ENCODE results near the gene BPIFB2. TPM values are rescaled to one million over a fixed set of nuclear protein-coding genes. Genes with fewer than 3 reads are reported as not detected.

BPIFB2 gene
- total and polyA plus RNA-seq, 2 donors from 2014 or later = not detected

GRCh38 chr20:33062105-33062824 lies 54.8 kb downstream of the BPIFB2 start:
- no peaks in the 10 kb centered on the region for H3K27me3 ChIP-seq (ENCODE audit: control insufficient read depth, insufficient read depth, low read length)
- no peak overlapping the region for H3K9ac ChIP-seq (ENCODE audit: low read length in 3 of 3)
- no peaks in the 10 kb centered on the region for H3K9me3 ChIP-seq (ENCODE audit: control insufficient read depth in 2 of 3, insufficient read depth in 1 of 3, low read length in 3 of 3)
- no peak for DNase-seq
- H3K4me1 ChIP-seq (ENCODE audit: control insufficient read depth in 2 of 3, insufficient read depth in 2 of 3, low read depth in 1 of 3, low read length in 3 of 3) = no peaks in the 10 kb centered on the region
- H3K27ac ChIP-seq (ENCODE audit: low read depth in 2 of 2, low read length in 2 of 2) = no peak overlapping the region
- intact Hi-C loops (cut with DNase I) = no loop called here
- no peak for FAIRE-seq
- TF ChIP-seq, protein P1, sequence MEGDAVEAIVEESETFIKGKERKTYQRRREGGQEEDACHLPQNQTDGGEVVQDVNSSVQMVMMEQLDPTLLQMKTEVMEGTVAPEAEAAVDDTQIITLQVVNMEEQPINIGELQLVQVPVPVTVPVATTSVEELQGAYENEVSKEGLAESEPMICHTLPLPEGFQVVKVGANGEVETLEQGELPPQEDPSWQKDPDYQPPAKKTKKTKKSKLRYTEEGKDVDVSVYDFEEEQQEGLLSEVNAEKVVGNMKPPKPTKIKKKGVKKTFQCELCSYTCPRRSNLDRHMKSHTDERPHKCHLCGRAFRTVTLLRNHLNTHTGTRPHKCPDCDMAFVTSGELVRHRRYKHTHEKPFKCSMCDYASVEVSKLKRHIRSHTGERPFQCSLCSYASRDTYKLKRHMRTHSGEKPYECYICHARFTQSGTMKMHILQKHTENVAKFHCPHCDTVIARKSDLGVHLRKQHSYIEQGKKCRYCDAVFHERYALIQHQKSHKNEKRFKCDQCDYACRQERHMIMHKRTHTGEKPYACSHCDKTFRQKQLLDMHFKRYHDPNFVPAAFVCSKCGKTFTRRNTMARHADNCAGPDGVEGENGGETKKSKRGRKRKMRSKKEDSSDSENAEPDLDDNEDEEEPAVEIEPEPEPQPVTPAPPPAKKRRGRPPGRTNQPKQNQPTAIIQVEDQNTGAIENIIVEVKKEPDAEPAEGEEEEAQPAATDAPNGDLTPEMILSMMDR (IDR thresholded peaks at IDR 0.05; ENCODE audit: borderline replicate concordance, extremely low read depth, insufficient read depth) = no peak
- H3K36me3 ChIP-seq (ENCODE audit: control insufficient read depth in 2 of 3, insufficient read depth in 3 of 3, low read length in 3 of 3) = no peaks in the 10 kb centered on the region
- H3K4me3 ChIP-seq (ENCODE audit: low read length in 3 of 3) = no peak overlapping the region

- Histone ChIP-seq H3K27ac (ENCODE audit: low read depth in 2 of 2, low read length in 2 of 2) (no peak overlapping the region), H3K4me1 (ENCODE audit: control insufficient read depth in 2 of 3, insufficient read depth in 2 of 3, low read depth in 1 of 3, low read length in 3 of 3) (no peaks in the 10 kb centered on the region), H3K4me3 (ENCODE audit: low read length in 3 of 3) (no peak overlapping the region), H3K9ac (ENCODE audit: low read length in 3 of 3) (no peak overlapping the region), H3K36me3 (ENCODE audit: control insufficient read depth in 2 of 3, insufficient read depth in 3 of 3, low read length in 3 of 3) (no peaks in the 10 kb centered on the region), H3K27me3 (ENCODE audit: control insufficient read depth, insufficient read depth, low read length) (no peaks in the 10 kb centered on the region), H3K9me3 (ENCODE audit: control insufficient read depth in 2 of 3, insufficient read depth in 1 of 3, low read length in 3 of 3) (no peaks in the 10 kb centered on the region)
- FAIRE-seq (no peak), DNase-seq (no peak)
- TF ChIP-seq, protein P1 (IDR thresholded peaks at IDR 0.05; ENCODE audit: borderline replicate concordance, extremely low read depth, insufficient read depth) = no peak
- intact Hi-C loops (cut with DNase I) = no loop called here
Observed at GRCh38 chr20:33062825-33063149, 55.3 kb downstream of the BPIFB2 start.

DNA sequence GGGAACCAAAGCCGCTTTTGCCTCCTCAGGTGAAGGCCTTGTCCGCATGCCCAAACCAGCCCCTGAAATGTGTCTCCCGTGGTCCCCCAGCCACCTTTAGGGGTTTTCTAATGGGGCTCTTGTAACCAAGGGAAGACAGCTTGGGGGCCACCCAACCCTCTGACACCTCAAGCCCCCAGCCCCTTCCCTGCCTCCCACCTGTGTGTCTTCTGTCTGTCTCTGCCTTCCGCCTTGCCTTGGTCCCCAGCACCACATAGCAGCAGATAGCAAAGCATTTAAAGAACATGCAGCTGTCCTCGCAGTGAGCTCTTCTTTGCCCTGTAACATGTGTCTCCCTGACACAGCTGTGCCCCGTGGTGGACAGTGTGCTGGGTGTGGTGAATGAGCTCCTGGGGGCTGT lies 55.8 kb downstream of the BPIFB2 start:
- FAIRE-seq (no peak), DNase-seq (no peak)
- H3K36me3 ChIP-seq (ENCODE audit: control insufficient read depth in 2 of 3, insufficient read depth in 3 of 3, low read length in 3 of 3) = no peaks in the 10 kb centered on the region
- no peaks in the 10 kb centered on the region for H3K9me3 ChIP-seq (ENCODE audit: control insufficient read depth in 2 of 3, insufficient read depth in 1 of 3, low read length in 3 of 3)
- no peak overlapping the region for H3K4me3 ChIP-seq (ENCODE audit: low read length in 3 of 3)
- no peaks in the 10 kb centered on the region for H3K4me1 ChIP-seq (ENCODE audit: control insufficient read depth in 2 of 3, insufficient read depth in 2 of 3, low read depth in 1 of 3, low read length in 3 of 3)
- TF ChIP-seq, protein P1 (IDR thresholded peaks at IDR 0.05; ENCODE audit: borderline replicate concordance, extremely low read depth, insufficient read depth) = no peak
- intact Hi-C loops (cut with DNase I) = no loop called here
- no peak overlapping the region for H3K9ac ChIP-seq (ENCODE audit: low read length in 3 of 3)
- H3K27ac ChIP-seq (ENCODE audit: low read depth in 2 of 2, low read length in 2 of 2) = no peak overlapping the region
- H3K27me3 ChIP-seq (ENCODE audit: control insufficient read depth, insufficient read depth, low read length) = no peaks in the 10 kb centered on the region
